Right cardiac atrium (tissue), 5 donors: ENCODE data around the gene PNMA6E. TPM values are rescaled to one million over a fixed set of nuclear protein-coding genes. Genes with fewer than 3 reads are reported as not detected.

ENCODE experiments used
- polyA plus RNA-seq: library from polyadenylated mRNA; stranded (reverse); fragments of 200-250 nt; gene quantifications from one replicate; pipeline ENCODE4 v1.2.3, GENCODE V29; 2013
- total RNA-seq, 4 donors: library from RNA; stranded (reverse); fragmentation: NEBNext Ultra II Directional; extraction: Animal tissue kit (Norgen Biotek cat#: 25700); gene quantifications; one replicate each; pipeline ENCODE4 v1.2.1, GENCODE V29; 2021
- donor health status: healthy with polysubstance abuse.
- donor health status: DM: no; HTN: yes; CAD: no.
- donor health status: DM: no; HTN: no; CAD: no.
- donor health status: DM: no; HTN: yes; CAD: no; lungs with severe emphysema.
- donor health status: DM: yes; HTN: yes; CAD: no.

PNMA6E gene
- total and polyA plus RNA-seq, 5 donors = not detected

Other genes with a start within 250 kb of the PNMA6E start
- gene MAGEA1, start 222.1 kb downstream of the PNMA6E start, total RNA-seq = not detected
- not detected for gene MAGEA1, start 222.1 kb downstream of the PNMA6E start, polyA plus RNA-seq
- not detected for gene PNMA6F, start 79.6 kb downstream of the PNMA6E start, total RNA-seq
- not detected for gene PNMA6F, start 79.6 kb downstream of the PNMA6E start, polyA plus RNA-seq
- gene ZNF275, start 67.2 kb downstream of the PNMA6E start, total RNA-seq = 1 to 10 TPM; 5.2 to 7.5 (median 6.3) TPM
- gene ZNF275, start 67.2 kb downstream of the PNMA6E start, polyA plus RNA-seq = 2.7 TPM
- 1 to 10 TPM in 1 of 4 donors, under 1 TPM in 3; 0.57 to 1.6 (median 0.77) TPM for gene ZFP92, start 10.1 kb upstream of the PNMA6E start, total RNA-seq
- 0.32 TPM for gene ZFP92, start 10.1 kb upstream of the PNMA6E start, polyA plus RNA-seq
- gene TREX2, start 44.7 kb upstream of the PNMA6E start, total RNA-seq = under 1 TPM in 2 of 4 donors, not detected in 2; 0.28 to 0.91 TPM
- 0.48 TPM for gene TREX2, start 44.7 kb upstream of the PNMA6E start, polyA plus RNA-seq
- gene HAUS7, start 69.2 kb upstream of the PNMA6E start, total RNA-seq = 10 to 100 TPM; 14.5 to 18.3 (median 16.8) TPM
- 17.3 TPM for gene HAUS7, start 69.2 kb upstream of the PNMA6E start, polyA plus RNA-seq
- gene BGN, start 93.6 kb upstream of the PNMA6E start, total RNA-seq = 100 to 1,000 TPM; 173 to 244 (median 206) TPM
- gene BGN, start 93.6 kb upstream of the PNMA6E start, polyA plus RNA-seq = 167 TPM
- gene ATP2B3, start 116.3 kb upstream of the PNMA6E start, total RNA-seq = not detected
- under 0.01 TPM for gene ATP2B3, start 116.3 kb upstream of the PNMA6E start, polyA plus RNA-seq
- gene CCNQ, start 197.8 kb upstream of the PNMA6E start, total RNA-seq = 10 to 100 TPM; 24.4 to 32.9 (median 30.6) TPM
- 55.0 TPM for gene CCNQ, start 197.8 kb upstream of the PNMA6E start, polyA plus RNA-seq
- gene DUSP9, start 245.9 kb upstream of the PNMA6E start, total RNA-seq = under 1 TPM in 1 of 4 donors, not detected in 3; 0.14 TPM
- gene DUSP9, start 245.9 kb upstream of the PNMA6E start, polyA plus RNA-seq = not detected